Measurements from ENCODE around the gene NPDC1. TPM values are rescaled to one million over a fixed set of nuclear protein-coding genes. Genes with fewer than 3 reads are reported as not detected.

NPDC1 gene
- polyA plus RNA-seq (ENCODE audit: insufficient read length in 3 of 3), result 10 to 100 TPM; 28.3 to 38.5 (median 32.0) TPM
- long read RNA-seq, donor 1, transcript NPDC1-202 (9 exons, 1,494 nt), result major isoform, 5 of 7 reads
- long read RNA-seq, donor 1, partial matches to known transcripts, result 0 of 7 reads
- long read RNA-seq, donor 1, other reads (novel, unspliced or antisense), result 0 of 7 reads
- long read RNA-seq, donor 2, transcript NPDC1-202 (9 exons, 1,494 nt), result major isoform, 10 of 12 reads
- long read RNA-seq, donor 2, partial matches to known transcripts, result 0 of 12 reads
- long read RNA-seq, donor 2, other reads (novel, unspliced or antisense), result 0 of 12 reads
- long read RNA-seq, donor 3, transcript NPDC1-202 (9 exons, 1,494 nt), result major isoform, 13 of 20 reads
- long read RNA-seq, donor 3, partial matches to known transcripts, result 0 of 20 reads
- long read RNA-seq, donor 3, other reads (novel, unspliced or antisense), result 0 of 20 reads
- long read RNA-seq, donor 4, transcript NPDC1-202 (9 exons, 1,494 nt), result major isoform, 22 of 32 reads
- long read RNA-seq, donor 4, transcript NPDC1-201 (8 exons, 2,187 nt), result minor isoform, 7 of 32 reads
- long read RNA-seq, donor 4, partial matches to known transcripts, result 0 of 32 reads
- long read RNA-seq, donor 4, other reads (novel, unspliced or antisense), result 0 of 32 reads
- long read RNA-seq, donor 5, partial matches to known transcripts, result 5 of 14 reads
- long read RNA-seq, donor 5, other reads (novel, unspliced or antisense), result 0 of 14 reads
- long read RNA-seq, donor 6, transcript NPDC1-202 (9 exons, 1,494 nt), result major isoform, 5 of 6 reads
- long read RNA-seq, donor 6, partial matches to known transcripts, result 0 of 6 reads
- long read RNA-seq, donor 6, other reads (novel, unspliced or antisense), result 0 of 6 reads
- long read RNA-seq, donor 7, transcript NPDC1-202 (9 exons, 1,494 nt), result major isoform, 17 of 50 reads
- long read RNA-seq, donor 7, partial matches to known transcripts, result 28 of 50 reads
- long read RNA-seq, donor 7, other reads (novel, unspliced or antisense), result 0 of 50 reads
- long read RNA-seq, donor 8, transcript NPDC1-202 (9 exons, 1,494 nt), result major isoform, 11 of 12 reads
- long read RNA-seq, donor 8, partial matches to known transcripts, result 0 of 12 reads
- long read RNA-seq, donor 8, other reads (novel, unspliced or antisense), result 0 of 12 reads
- long read RNA-seq, donor 9, transcript NPDC1-202 (9 exons, 1,494 nt), result major isoform, 15 of 19 reads
- long read RNA-seq, donor 9, partial matches to known transcripts, result 0 of 19 reads
- long read RNA-seq, donor 9, other reads (novel, unspliced or antisense), result 0 of 19 reads
- long read RNA-seq, donor 10, transcript NPDC1-202 (9 exons, 1,494 nt), result major isoform, 9 of 11 reads
- long read RNA-seq, donor 10, partial matches to known transcripts, result 0 of 11 reads
- long read RNA-seq, donor 10, other reads (novel, unspliced or antisense), result 0 of 11 reads
- long read RNA-seq, donor 11, transcript NPDC1-202 (9 exons, 1,494 nt), result major isoform, 12 of 15 reads
- long read RNA-seq, donor 11, partial matches to known transcripts, result 0 of 15 reads
- long read RNA-seq, donor 11, other reads (novel, unspliced or antisense), result 0 of 15 reads
- long read RNA-seq, donor 12, transcript NPDC1-202 (9 exons, 1,494 nt), result major isoform, 14 of 16 reads
- long read RNA-seq, donor 12, partial matches to known transcripts, result 0 of 16 reads
- long read RNA-seq, donor 12, other reads (novel, unspliced or antisense), result 0 of 16 reads
- long read RNA-seq, donor 13, transcript NPDC1-206 (2 exons, 383 nt), result major isoform, 5 of 13 reads
- long read RNA-seq, donor 13, transcript NPDC1-202 (9 exons, 1,494 nt), result major isoform, 5 of 13 reads
- long read RNA-seq, donor 13, partial matches to known transcripts, result 0 of 13 reads
- long read RNA-seq, donor 13, other reads (novel, unspliced or antisense), result 0 of 13 reads
- long read RNA-seq, donor 14, result 0 reads
- long read RNA-seq, donor 15, transcript NPDC1-202 (9 exons, 1,494 nt), result major isoform, 24 of 34 reads
- long read RNA-seq, donor 15, transcript NPDC1-201 (8 exons, 2,187 nt), result minor isoform, 7 of 34 reads
- long read RNA-seq, donor 15, partial matches to known transcripts, result 0 of 34 reads
- long read RNA-seq, donor 15, other reads (novel, unspliced or antisense), result 0 of 34 reads
- long read RNA-seq, donor 16, transcript NPDC1-202 (9 exons, 1,494 nt), result major isoform, 13 of 15 reads
- long read RNA-seq, donor 16, partial matches to known transcripts, result 0 of 15 reads
- long read RNA-seq, donor 16, other reads (novel, unspliced or antisense), result 0 of 15 reads

GRCh38 chr9:137046088-137046787 lies at the start of gene NPDC1:
Gene NPDC1 (minus strand): TSS chr9:137046177. CDS start chr9:137045989, 188 bp downstream.
- DNase-seq, result peak; percentile 80

GRCh38 chr9:137089232-137089947 lies 43.4 kb upstream of the NPDC1 start:
- no peak for DNase-seq

- DNase-seq, result no peak
Measured at GRCh38 chr9:137088121-137088520, 42.1 kb upstream of the NPDC1 start.

GRCh38 chr9:137087409-137087925 lies 41.5 kb upstream of the NPDC1 start:
- no peak for DNase-seq

- DNase-seq, result peak; percentile 97
Measured at GRCh38 chr9:137086531-137087408, 40.8 kb upstream of the NPDC1 start, which contains the start of gene MAN1B1. Gene MAN1B1 (plus strand): TSS chr9:137086985. CDS start chr9:137087000, 15 bp downstream.

GRCh38 chr9:137085920-137086530 lies 40.0 kb upstream of the NPDC1 start:
- DNase-seq, result no peak

GRCh38 chr9:137084526-137084925 lies 38.5 kb upstream of the NPDC1 start:
- DNase-seq, result no peak

GRCh38 chr9:137083394-137084004 lies 37.5 kb upstream of the NPDC1 start:
- no peak for DNase-seq

GRCh38 chr9:137082925-137083290 lies 36.9 kb upstream of the NPDC1 start:
- DNase-seq, result no peak

GRCh38 chr9:137082222-137082924 lies 36.4 kb upstream of the NPDC1 start:
- DNase-seq, result no peak

- DNase-seq, result no peak
Measured at GRCh38 chr9:137080260-137081122, 34.5 kb upstream of the NPDC1 start.

- no peak for DNase-seq
Measured at GRCh38 chr9:137079401-137079787, 33.4 kb upstream of the NPDC1 start.

- no peak for DNase-seq
Measured at GRCh38 chr9:137078701-137079400, 32.9 kb upstream of the NPDC1 start.
